ENCODE results near the gene COQ2. TPM values are rescaled to one million over a fixed set of nuclear protein-coding genes. Genes with fewer than 3 reads are reported as not detected.
"Not testable (repeated sequence)": the region's sequence is repeated elsewhere in the genome, so short reads cannot be mapped to it uniquely, and the experiment has no call there.

COQ2 gene
- total and polyA plus RNA-seq, 7 donors, result 6.4 to 29.1 (median 12.4) TPM

GRCh38 chr4:83276299-83277040 is 8.1 kb downstream of the COQ2 start:
- Histone ChIP-seq H3K4me1 (no peaks in the 10 kb centered on the region), H3K4me3 (no peak overlapping the region), H3K9me3 (no peaks in the 10 kb centered on the region), H3K36me3 (ENCODE audit: insufficient read depth in 1 of 2, low read depth in 1 of 2) (peaks cover 0 to 44% of the 10 kb centered on the region in 2 donors), H3K27me3 (ENCODE audit: insufficient read depth in 3 of 3, low read length in 2 of 3) (no peaks in the 10 kb centered on the region), H3K27ac (no peak overlapping the region)
- WGBS, 3 donors, result 89 to 93% (median 92%) methylated on average over 3 of the region's 3 CpGs
- TF ChIP-seq, protein P1, sequence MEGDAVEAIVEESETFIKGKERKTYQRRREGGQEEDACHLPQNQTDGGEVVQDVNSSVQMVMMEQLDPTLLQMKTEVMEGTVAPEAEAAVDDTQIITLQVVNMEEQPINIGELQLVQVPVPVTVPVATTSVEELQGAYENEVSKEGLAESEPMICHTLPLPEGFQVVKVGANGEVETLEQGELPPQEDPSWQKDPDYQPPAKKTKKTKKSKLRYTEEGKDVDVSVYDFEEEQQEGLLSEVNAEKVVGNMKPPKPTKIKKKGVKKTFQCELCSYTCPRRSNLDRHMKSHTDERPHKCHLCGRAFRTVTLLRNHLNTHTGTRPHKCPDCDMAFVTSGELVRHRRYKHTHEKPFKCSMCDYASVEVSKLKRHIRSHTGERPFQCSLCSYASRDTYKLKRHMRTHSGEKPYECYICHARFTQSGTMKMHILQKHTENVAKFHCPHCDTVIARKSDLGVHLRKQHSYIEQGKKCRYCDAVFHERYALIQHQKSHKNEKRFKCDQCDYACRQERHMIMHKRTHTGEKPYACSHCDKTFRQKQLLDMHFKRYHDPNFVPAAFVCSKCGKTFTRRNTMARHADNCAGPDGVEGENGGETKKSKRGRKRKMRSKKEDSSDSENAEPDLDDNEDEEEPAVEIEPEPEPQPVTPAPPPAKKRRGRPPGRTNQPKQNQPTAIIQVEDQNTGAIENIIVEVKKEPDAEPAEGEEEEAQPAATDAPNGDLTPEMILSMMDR (IDR thresholded peaks at IDR 0.05), result no peak
- intact Hi-C loops (cut with DNase I), result no loop called here
- ATAC-seq (no peak), DNase-seq (no peak)

DNA sequence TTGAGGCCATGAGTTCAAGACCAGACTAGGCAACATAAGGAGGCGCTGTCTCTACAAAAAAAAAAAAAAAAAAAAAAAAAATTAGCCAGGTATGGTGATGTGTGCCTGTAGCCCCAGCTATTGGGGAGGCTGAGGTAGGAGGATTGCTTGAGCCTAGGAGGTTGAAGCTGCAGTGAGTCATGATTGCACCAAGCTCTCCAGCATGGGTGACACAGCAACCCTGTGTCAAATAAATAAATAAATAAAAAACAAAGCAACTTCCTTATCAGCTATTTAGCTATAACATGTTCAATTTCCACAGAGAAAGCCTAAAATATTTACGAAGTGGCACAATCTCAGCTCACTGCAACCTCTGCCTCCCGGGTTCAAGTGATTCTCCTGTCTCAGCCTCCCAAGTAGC is 10.7 kb downstream of the COQ2 start:
- H3K4me1 ChIP-seq; intact Hi-C loops (cut with DNase I); DNase-seq; H3K27ac ChIP-seq; H3K9me3 ChIP-seq; ATAC-seq; H3K4me3 ChIP-seq; H3K27me3 ChIP-seq (ENCODE audit: insufficient read depth in 3 of 3, low read length in 2 of 3): not testable (repeated sequence)
- peaks cover 0 to 70% of the 10 kb centered on the region in 2 donors for H3K36me3 ChIP-seq (ENCODE audit: insufficient read depth in 1 of 2, low read depth in 1 of 2)
- WGBS, 3 donors, result 82 to 100% (median 98%) methylated on average over 3 of the region's 3 CpGs

DNA sequence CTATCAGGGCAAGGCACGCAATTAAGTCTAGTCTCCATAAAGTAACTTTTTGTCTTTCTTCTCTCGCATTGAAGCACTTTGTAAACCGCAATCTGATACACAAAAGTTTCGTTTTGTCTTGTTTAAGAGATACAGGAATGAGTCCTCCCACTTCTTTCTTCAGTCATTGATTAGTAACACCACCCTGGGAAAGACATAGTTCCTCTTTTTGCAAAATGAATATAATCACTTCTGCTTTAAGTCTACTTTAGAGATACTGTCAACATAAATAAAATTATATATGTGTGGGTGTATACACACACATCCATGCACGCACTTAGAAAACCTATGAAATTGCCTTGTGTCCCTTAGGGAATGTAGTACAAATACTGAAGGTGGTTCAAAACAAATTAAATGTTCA is 11.7 kb downstream of the COQ2 start:
- Histone ChIP-seq H3K27me3 (ENCODE audit: insufficient read depth in 3 of 3, low read length in 2 of 3) (no peaks in the 10 kb centered on the region), H3K27ac (no peak overlapping the region), H3K9me3 (no peaks in the 10 kb centered on the region), H3K36me3 (ENCODE audit: insufficient read depth in 1 of 2, low read depth in 1 of 2) (peaks cover 0 to 68% of the 10 kb centered on the region in 2 donors), H3K4me3 (no peak overlapping the region), H3K4me1 (no peaks in the 10 kb centered on the region)
- TF ChIP-seq, protein P1 (IDR thresholded peaks at IDR 0.05), result no peak
- DNase-seq (no peak), ATAC-seq (no peak)
- WGBS, 3 donors, result 94 to 96% (median 94%) methylated on average over 5 of the region's 5 CpGs
- intact Hi-C loops (cut with DNase I), result no loop called here

DNA sequence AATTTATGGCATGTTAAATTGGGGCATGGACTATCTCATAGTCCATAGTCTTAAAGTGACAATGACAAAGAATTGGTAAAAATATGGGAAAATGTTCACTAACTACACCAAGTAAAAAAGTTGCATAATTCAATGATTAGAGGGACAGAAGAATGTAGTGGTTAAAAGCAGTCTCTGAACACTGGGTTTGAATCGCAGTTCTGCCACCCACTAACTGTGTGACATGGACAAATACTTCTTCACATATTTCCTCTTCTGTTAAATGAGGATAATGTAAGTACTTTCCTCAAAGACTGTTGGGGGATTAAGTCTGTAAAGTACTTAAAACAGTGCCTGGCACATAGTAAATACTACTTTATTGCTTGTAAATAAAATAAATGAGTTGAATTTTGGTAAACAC is 15.3 kb downstream of the COQ2 start:
- no peak overlapping the region for H3K4me3 ChIP-seq
- H3K36me3 ChIP-seq (ENCODE audit: insufficient read depth in 1 of 2, low read depth in 1 of 2), result peaks cover 4 to 88% of the 10 kb centered on the region in 2 donors
- ATAC-seq (no peak), DNase-seq (no peak)
- no peaks in the 10 kb centered on the region for H3K9me3 ChIP-seq
- no peak overlapping the region for H3K27ac ChIP-seq
- H3K27me3 ChIP-seq (ENCODE audit: insufficient read depth in 3 of 3, low read length in 2 of 3), result no peaks in the 10 kb centered on the region
- 96 to 100% (median 97%) methylated on average over 1 of the region's 1 CpG for WGBS, 3 donors
- H3K4me1 ChIP-seq, result no peaks in the 10 kb centered on the region
- TF ChIP-seq, protein P1 (IDR thresholded peaks at IDR 0.05), result no peak
- intact Hi-C loops (cut with DNase I), result no loop called here

- Histone ChIP-seq H3K4me1 (no peaks in the 10 kb centered on the region), H3K36me3 (ENCODE audit: insufficient read depth in 1 of 2, low read depth in 1 of 2) (peaks cover 4 to 95% of the 10 kb centered on the region in 2 donors), H3K27me3 (ENCODE audit: insufficient read depth in 3 of 3, low read length in 2 of 3) (no peaks in the 10 kb centered on the region), H3K4me3 (no peak overlapping the region), H3K27ac (no peak overlapping the region), H3K9me3 (no peaks in the 10 kb centered on the region)
- TF ChIP-seq, protein P1 (IDR thresholded peaks at IDR 0.05), result no peak
- ATAC-seq, result no peak
- intact Hi-C loops (cut with DNase I), result no loop called here
- no peak for DNase-seq
- WGBS, 3 donors, result 47 to 50% (median 50%) methylated on average over 2 of the region's 2 CpGs
Observed at GRCh38 chr4:83268491-83268890, 16.1 kb downstream of the COQ2 start.

Measured in psoas muscle (tissue), 8 donors.